Ishikawa (cell line): ENCODE data around the gene BDNF.

Experiments used
- CEBPB ChIP-seq: IDR thresholded peaks from 2 replicates; pipeline ENCODE4 v1.6.1; 2012
- CREB1 ChIP-seq: IDR thresholded peaks from 2 replicates; pipeline ENCODE4 v1.6.1; 2012; ENCODE audit warnings: low read depth
- EGR1 ChIP-seq: IDR thresholded peaks from 2 replicates; pipeline ENCODE4 v1.6.1; 2012
- EP300 ChIP-seq: IDR thresholded peaks from 2 replicates; pipeline ENCODE4 v1.6.1; 2012; ENCODE audit warnings: borderline replicate concordance
- FOXM1 ChIP-seq: IDR thresholded peaks from 2 replicates; pipeline ENCODE4 v1.6.1; 2012; ENCODE audit warnings: low read depth, borderline replicate concordance
- NFIC ChIP-seq: IDR thresholded peaks from 2 replicates; pipeline ENCODE4 v1.6.1; 2012
- RAD21 ChIP-seq: IDR thresholded peaks from 2 replicates; pipeline ENCODE4 v1.6.1; 2012; ENCODE audit warnings: low read depth
- TAF1 ChIP-seq: IDR thresholded peaks from 2 replicates; pipeline ENCODE4 v1.6.1; 2012; ENCODE audit warnings: low read depth, mild to moderate bottlenecking
- TCF12 ChIP-seq: IDR thresholded peaks from 2 replicates; pipeline ENCODE4 v1.6.1; 2012; ENCODE audit warnings: low read depth
- TEAD4 ChIP-seq: IDR thresholded peaks from 2 replicates; pipeline ENCODE4 v1.6.1; 2012
- USF1 ChIP-seq: IDR thresholded peaks from 2 replicates; pipeline ENCODE4 v1.6.1; 2012
- YY1 ChIP-seq: IDR thresholded peaks from 2 replicates; pipeline ENCODE4 v1.6.1; 2012; ENCODE audit warnings: low read depth
- ZBTB7A ChIP-seq: IDR thresholded peaks from 2 replicates; pipeline ENCODE4 v1.6.1; 2012; ENCODE audit warnings: low read depth
- TF ChIP-seq, protein P1 (sequence below): IDR thresholded peaks from 2 replicates; pipeline ENCODE4 v1.6.1; 2012
- TF ChIP-seq, protein P2 (sequence below): IDR thresholded peaks from 2 replicates; pipeline ENCODE4 v1.6.1; 2012; ENCODE audit warnings: low read depth, mild to moderate bottlenecking

The BDNF gene

DNA sequence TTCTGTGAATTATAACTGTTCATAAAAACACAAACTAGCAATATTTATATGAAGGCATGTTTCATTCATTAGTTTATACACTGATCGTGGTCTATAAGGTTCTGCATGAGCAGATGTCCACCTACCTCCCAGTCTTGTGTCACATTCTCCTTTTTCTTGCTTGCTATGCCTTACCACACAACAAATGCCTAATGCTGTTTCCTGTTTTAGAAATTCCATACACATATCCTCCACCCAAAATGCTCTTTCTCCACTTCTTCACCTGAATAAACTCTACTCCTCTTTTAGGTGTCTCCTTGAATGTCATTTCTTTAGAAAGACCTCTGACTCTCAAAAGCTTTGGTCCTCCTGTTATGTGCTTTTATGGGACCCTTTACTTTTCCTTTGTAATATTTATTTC is 88.9 kb downstream of the BDNF start:
- no peak for TF ChIP-seq RAD21
- no peak for TF ChIP-seq ZBTB7A
- no peak for TF ChIP-seq FOXM1
- TF ChIP-seq, protein P1, sequence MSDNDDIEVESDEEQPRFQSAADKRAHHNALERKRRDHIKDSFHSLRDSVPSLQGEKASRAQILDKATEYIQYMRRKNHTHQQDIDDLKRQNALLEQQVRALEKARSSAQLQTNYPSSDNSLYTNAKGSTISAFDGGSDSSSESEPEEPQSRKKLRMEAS, result no peak
- no peak for TF ChIP-seq NFIC
- TF ChIP-seq TCF12, result no peak
- no peak for TF ChIP-seq YY1

GRCh38 chr11:27610946-27611345 is 89.3 kb downstream of the BDNF start:
- TF ChIP-seq TCF12, result no peak
- TF ChIP-seq NFIC, result no peak
- TF ChIP-seq RAD21, result no peak
- TF ChIP-seq EP300, result no peak
- TF ChIP-seq CEBPB, result no peak
- no peak for TF ChIP-seq ZBTB7A
- TF ChIP-seq EGR1, result no peak
- no peak for TF ChIP-seq YY1
- TF ChIP-seq USF1, result no peak
- TF ChIP-seq CREB1, result no peak
- TF ChIP-seq, protein P2, sequence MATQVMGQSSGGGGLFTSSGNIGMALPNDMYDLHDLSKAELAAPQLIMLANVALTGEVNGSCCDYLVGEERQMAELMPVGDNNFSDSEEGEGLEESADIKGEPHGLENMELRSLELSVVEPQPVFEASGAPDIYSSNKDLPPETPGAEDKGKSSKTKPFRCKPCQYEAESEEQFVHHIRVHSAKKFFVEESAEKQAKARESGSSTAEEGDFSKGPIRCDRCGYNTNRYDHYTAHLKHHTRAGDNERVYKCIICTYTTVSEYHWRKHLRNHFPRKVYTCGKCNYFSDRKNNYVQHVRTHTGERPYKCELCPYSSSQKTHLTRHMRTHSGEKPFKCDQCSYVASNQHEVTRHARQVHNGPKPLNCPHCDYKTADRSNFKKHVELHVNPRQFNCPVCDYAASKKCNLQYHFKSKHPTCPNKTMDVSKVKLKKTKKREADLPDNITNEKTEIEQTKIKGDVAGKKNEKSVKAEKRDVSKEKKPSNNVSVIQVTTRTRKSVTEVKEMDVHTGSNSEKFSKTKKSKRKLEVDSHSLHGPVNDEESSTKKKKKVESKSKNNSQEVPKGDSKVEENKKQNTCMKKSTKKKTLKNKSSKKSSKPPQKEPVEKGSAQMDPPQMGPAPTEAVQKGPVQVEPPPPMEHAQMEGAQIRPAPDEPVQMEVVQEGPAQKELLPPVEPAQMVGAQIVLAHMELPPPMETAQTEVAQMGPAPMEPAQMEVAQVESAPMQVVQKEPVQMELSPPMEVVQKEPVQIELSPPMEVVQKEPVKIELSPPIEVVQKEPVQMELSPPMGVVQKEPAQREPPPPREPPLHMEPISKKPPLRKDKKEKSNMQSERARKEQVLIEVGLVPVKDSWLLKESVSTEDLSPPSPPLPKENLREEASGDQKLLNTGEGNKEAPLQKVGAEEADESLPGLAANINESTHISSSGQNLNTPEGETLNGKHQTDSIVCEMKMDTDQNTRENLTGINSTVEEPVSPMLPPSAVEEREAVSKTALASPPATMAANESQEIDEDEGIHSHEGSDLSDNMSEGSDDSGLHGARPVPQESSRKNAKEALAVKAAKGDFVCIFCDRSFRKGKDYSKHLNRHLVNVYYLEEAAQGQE, result no peak
- no peak for TF ChIP-seq TAF1
- no peak for TF ChIP-seq FOXM1
- TF ChIP-seq TEAD4, result no peak
- TF ChIP-seq, protein P1, result no peak

- no peak for TF ChIP-seq CEBPB
- TF ChIP-seq, protein P1, result no peak
- TF ChIP-seq RAD21, result no peak
- TF ChIP-seq TEAD4, result no peak
- TF ChIP-seq TAF1, result no peak
These were observed 90.0 kb downstream of the BDNF start for GRCh38 chr11:27610280-27610679.

GRCh38 chr11:27608951-27609350 is 91.3 kb downstream of the BDNF start:
- TF ChIP-seq TCF12 (no peak), NFIC (no peak), TEAD4 (no peak), TAF1 (no peak), CREB1 (no peak), EGR1 (no peak), FOXM1 (no peak), EP300 (no peak), RAD21 (no peak), YY1 (no peak)
- TF ChIP-seq, protein P2, result no peak

DNA sequence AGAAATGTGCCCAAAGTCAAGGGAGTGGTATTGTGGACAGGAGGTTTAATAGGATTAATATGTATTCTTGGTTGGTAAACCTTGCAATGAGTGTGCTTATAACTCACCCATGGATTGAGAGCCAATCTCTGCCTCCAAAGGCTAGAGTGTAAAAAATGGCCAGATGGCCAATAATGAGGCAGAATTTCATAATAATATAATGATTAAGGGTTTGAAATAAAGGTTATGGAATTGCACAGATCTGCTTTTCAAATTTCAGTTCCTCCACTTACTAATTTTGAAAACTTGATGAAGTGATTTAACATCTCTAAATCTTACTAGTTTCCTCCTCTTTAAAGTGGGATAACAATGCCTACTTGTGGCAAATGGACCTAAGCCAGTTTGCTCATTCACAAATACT is 94.8 kb downstream of the BDNF start:
- TF ChIP-seq NFIC, result no peak
- TF ChIP-seq, protein P2, result no peak
- no peak for TF ChIP-seq RAD21
- TF ChIP-seq USF1, result no peak
- TF ChIP-seq EGR1, result no peak
- TF ChIP-seq, protein P1, result no peak
- no peak for TF ChIP-seq TEAD4
- no peak for TF ChIP-seq TCF12
- TF ChIP-seq EP300, result no peak
